Stimulated activated CD8-positive, alpha-beta memory T cell treated with anti-CD3 and anti-CD28 coated beads, Interleukin-15, amount 100 ng/mL, for 24 hours (primary cell): ENCODE measurements around the gene CACNA1B.
"Not testable (repeated sequence)": the region's sequence is repeated elsewhere in the genome, so short reads cannot be mapped to it uniquely, and the experiment has no call there.

Experiments used
- DNase-seq: peaks from one replicate; pipeline ENCODE4 v3.0.0-alpha.2; 2020; ENCODE audit warnings: low read depth

Gene CACNA1B

DNA sequence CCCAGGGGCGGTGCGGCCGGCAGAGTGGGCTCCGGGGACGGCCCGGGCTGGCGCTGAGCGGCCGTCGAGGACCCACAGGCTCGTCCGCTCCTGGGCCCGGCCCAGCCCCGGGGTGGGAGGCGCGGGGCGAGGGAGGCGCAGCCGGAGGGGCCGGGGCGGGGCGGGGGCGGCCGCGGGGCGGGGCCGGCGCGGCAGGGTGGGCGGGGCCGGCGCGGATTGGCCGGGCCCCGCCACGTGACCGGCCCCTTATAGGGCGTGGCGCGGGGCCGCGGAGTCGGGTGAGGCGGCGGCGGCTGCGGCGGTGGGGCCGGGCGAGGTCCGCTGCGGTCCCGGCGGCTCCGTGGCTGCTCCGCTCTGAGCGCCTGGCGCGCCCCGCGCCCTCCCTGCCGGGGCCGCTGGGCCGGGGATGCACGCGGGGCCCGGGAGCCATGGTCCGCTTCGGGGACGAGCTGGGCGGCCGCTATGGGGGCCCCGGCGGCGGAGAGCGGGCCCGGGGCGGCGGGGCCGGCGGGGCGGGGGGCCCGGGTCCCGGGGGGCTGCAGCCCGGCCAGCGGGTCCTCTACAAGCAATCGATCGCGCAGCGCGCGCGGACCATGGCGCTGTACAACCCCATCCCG lies at the start of gene CACNA1B:
Gene CACNA1B (plus strand): TSS at position 277 of the 617 bp plus-strand sequence. CDS start 152 bp downstream, at position 429.
- not testable (repeated sequence) for DNase-seq

DNA sequence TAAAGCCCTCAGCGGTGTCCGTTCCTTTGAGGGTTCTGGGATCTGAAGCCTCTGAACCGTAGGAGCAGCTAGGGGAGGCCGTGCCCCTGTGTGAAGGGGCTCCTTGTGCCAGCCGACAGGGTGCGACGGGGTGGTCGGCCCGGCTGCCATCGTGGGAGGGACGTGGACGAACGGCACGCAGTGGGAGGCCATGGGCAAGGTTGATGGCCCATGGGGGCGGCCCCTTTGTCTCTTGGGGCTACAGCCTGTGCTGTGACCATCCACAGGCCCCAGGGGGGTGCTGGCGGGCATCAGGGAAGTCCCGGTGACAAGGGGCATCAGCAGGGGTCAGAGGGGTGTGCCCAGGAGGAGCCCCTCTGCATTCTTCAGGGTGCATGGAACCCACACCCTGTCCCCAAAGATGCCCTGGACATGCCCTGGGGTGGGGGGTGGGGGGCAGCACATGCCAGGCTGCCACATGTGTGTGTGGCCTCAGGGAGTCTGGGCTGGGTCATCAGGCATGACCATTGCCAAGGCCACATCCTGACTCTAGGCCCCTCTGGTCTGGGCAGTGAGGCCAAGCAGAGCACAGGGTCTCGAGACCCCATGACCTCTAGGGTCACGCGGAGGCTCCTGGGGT lies 49.6 kb upstream of the CACNA1B start:
- DNase-seq, result no peak

DNA sequence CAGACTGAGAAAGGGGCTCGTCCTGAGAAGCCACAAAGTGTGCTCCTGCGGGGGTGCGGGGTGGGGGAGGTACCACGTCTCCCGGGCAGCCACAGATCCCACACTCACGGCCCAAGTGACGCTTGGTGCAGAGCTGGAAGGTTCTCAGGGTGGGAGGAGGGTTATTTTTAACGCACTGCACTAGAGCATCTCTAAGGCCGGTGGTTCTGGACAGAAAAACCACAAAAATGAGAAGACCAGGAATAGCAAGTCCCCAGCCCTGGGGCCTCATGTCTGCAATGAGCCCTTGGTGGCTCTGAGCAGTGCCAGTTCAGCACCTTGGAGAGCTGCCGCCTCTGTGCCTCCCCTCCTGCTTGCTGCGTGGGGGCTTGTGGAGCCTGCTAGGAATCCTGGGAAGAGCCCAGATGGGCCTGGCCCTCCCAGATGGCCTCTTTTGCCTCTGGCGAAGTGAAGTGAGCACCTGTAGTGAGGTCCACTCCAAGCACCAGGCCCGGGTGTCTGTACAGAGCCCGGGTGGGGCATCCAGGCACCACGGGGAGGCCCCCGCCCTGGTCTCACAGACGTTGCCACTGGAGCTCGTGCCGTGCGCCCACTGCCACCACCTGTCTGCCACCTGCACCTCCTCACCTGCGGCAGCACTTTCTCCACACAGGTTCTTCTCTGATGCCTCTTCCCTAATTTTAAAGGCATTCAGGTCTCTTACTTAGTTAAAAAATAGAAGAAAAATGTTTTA lies 48.9 kb upstream of the CACNA1B start:
- no peak for DNase-seq

DNA sequence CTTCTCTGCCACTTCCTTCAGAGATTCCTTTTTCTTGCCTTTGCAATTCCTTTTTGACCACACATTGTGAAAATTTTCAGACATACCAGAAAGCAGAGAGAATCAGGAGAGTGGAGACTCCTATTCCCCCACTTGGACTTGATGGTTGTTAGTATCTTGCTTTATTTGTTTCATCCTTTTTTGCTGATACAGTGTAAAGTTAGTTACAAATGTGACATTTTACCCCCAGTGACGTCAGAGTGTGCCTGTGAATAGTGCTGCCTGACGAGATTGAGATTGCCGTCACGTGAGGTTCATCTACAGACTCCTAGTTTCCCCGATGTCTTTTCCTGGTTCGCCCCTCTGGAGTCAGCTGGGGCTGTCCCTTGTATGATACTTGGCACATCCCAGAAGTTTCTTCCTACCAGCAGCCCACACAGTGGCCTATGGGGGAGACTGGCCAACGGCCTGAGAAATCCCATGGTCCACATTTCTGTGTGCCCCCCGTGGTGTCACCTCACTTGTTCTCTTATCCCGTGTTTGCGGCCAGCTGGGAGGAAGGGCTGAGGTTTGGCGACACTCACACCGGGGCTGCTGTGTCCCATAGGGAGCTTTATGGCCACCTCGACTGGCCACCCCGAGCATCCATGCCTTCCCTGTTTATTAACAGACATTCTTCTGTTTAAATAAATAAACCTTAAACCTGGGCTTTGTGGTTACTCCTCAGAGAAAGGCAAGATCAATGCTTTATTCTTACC lies 48.2 kb upstream of the CACNA1B start:
- no peak for DNase-seq

DNA sequence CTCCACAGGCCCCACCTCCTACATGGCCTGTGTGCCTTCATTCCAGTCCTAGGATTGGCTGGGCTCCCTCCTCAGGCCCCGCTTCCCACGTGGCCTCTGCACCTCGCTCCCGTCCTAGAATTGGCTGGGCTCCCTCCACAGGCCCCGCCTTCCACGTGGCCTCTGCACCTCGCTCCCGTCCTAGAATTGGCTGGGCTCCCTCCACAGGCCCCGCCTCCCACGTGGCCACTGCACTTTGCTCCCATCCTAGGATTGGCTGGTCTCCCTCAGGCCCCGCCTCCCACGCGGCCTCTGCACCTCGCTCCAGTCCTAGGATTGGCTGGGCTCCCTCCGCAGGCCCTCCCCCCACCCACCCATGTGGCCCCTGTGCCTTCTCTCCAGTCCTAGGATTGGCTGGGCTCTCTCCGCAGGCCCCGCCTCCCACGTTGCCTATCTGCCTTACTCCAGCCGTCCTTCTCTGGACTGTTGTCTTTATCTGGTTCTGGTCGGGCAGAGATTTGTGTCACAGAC lies 45.3 kb upstream of the CACNA1B start:
- DNase-seq, result no peak

DNA sequence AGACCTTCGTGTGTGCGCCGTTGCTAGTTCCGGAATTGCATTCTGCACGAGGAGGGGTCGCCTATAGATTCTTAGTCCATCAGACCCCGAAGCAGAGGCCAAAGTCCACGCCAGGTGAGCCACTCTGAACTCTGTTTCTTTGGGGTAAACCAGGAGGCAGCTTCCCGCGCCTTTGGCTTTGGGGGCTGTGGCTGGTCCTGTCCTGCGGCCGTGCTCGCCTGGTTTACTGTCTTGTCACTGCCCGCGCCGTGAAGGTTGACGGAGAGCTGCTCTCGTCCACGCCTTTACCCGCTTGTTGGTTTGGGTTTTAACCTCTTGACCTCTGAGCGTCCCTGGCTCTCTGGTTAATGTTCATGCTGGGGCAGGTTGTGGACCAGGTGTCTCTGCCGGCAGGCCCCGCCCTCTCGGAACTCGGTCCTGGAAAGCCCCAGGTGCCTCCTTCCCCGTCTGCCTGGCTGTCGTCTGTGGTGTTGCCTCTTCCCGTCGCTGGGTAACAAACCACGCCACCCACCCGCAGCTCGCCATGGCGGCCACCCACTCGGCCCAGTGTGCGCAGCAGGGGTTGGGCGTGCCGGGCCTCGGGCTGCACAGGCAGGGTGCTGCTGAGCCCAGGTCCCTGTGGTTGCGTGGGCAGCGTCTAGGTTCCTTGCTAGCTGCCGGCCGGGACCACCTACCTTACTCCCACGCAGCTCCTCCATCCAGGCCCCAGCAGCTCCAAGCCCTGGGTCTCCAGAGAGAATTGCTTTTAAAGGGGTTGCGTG lies 44.6 kb upstream of the CACNA1B start:
- DNase-seq, result no peak

DNA sequence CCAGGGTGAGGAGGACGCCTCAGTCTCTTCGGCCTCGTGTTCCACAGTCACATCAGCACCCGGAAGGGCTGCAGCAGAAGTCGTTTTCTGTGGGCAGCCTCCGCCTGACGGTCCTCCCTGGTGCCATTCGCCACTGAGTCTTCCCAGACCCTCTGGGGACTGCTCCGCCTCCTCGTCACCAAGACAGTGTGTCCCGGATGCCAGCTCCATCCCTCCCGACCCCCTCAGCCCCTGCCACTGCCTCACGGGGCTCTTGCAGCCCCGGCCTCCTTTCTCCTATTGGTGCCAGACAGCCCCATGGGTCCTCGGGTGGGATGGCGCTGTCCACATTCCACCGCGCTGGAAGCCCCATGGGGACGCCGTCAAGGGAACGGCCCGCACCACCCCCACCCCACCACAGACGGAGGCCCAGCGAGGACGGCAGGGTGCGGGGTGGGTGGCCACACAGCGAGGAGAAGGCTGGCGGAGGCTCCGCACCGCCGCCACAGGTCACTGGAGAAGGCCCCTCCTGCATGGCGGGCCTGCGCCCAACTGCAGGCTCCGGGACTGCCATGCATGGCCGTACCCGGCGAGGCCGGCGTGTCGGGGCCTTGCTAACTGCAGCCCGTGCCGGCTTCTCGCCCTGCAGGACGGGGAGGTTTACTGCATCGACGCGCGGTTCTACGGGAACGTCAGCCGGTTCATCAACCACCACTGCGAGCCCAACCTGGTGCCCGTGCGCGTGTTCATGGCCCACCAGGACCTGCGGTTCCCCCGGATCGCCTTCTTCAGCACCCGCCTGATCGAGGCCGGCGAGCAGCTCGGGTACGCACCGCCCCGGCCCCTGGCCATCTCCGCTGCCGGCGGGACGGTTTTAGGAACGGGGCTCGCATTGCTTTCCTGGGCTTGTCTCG lies 43.6 kb upstream of the CACNA1B start:
- DNase-seq, result no peak

DNA sequence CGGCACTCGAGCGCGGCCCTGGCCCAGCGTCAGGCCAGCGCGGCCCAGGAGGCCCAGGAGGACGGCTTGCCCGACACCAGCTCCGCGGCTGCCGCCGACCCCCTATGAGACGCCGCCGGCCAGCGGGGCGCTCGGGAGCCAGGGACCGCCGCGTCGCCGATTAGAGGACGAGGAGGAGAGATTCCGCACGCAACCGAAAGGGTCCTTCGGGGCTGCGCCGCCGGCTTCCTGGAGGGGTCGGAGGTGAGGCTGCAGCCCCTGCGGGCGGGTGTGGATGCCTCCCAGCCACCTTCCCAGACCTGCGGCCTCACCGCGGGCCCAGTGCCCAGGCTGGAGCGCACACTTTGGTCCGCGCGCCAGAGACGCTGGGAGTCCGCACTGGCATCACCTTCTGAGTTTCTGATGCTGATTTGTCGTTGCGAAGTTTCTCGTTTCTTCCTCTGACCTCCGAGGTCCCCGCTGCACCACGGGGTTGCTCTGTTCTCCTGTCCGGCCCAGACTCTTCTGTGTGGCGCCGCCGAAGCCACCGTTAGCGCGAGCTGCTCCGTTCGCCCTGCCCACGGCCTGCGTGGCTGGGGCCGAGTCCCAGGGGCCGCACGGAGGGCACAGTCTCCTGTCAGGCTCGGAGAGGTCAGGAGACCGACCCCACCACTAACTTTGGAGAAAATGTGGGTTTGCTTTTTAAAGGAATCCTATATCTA lies 42.6 kb upstream of the CACNA1B start:
- no peak for DNase-seq

DNA sequence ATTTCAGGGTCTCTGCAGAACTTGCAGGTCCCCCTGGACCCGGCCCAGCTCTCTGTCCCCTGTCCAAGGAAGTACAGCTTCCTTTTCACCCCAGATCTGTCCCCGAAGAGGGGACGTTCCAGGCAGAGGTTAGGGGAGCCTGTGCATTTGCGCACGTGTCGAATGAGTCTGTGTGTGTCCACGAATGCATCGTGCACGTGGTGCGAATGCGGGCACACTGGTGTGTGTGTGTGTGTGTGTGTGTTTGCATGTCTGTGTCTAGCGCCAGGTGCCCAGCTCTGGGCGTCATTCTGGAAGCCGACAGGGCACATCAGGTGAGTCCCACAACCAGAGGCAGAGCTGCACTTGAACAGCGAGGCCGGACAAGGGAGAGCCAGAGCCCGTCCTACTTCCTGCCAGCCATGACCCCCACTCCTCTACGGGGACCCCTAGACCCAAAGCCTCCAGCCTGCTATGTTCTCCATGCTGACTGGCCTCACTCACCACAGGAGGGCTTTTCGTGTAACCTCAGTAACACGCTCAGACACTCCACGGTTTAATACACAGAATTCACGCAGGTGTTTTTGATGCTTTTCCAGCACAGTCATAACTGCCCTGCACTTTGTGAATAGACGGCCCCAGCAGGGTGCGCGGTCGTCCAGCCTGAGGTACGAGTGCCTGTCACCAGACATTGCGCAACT lies 41.3 kb upstream of the CACNA1B start:
- no peak for DNase-seq

DNA sequence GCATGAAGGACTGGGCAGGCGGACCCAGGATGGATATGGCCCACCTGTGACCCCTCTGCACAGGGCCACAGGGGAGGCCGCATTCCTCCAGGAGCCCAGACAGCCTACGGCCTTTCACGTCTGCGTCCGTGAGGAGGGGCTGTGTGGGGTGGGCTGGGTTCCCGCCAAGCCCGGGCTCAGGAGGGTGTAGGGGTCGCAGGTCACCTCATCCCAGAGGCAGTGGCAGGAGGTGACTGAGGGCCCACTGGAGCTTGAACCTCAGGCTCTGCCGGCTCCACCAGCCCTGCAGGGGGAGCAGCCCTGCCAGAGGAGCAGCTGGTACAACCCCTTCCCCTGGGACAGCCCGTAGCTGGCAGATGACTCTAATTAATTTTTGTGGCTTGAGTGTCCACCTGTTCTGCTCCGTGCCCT lies 40.7 kb upstream of the CACNA1B start:
- DNase-seq, result no peak

DNA sequence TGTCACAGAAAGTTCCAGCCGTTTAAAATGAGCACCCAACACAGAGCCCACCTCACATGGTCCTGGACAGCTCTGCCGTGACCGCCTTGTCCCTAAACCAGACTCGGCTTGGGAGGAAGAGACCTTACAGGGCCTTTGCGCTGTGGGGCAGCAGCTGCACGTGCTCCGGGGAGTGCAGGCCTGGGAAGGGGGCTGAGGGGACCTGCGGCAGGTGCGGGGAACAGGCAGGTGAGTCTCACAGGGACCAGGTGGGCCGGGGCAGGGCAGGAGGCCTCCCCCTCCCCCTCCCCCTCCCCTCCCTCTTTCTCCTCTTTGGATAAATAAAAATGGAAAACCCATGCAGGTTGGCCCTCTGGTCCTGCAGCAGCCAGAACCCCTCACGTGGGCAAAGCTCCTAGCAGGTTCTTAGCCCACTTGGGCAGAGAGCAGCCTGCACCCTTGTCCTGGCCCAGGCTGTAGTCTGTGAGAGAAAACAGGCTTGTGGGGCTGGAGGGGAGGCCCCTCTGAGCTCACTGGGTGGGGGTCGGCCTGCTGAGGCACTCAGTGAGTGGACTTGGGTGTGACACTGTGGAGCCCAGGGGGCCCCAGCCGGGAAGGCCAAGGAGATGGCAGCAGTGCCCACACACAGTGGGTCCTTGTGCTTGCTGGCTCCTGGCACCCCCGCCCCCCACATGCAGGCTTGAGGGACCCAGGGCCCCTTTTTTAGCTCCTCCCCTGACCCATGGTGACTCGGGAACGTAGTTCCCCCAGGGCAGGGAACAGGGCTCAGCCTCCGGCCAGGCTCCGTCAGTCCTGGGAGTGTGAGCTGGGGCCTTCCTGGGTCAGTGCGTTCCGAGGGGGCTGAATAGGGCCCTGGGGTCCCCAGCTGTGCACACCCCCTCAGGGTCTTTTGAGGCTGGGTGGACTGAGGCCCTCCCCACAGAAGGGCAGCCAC lies 40.0 kb upstream of the CACNA1B start:
- no peak for DNase-seq

DNA sequence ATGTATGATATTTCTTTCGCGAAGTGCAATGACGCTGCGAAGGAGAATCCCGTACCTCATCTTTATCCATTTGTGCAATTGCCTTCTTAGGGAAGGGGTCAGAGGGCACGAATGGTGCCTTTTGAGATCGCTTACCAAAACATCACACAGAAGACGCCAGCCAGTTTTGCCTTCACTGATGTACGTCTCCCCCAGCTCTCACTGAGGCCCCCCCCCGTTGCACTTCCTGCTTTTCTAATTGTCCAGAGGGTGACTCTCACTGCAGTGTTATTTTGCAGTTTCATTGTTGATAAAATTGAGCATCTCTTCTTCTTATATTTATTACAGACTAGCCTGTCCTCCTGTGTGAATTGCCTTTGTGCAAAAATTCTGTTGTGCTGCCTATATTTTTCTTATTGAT lies 39.0 kb upstream of the CACNA1B start:
- DNase-seq, result no peak

DNA sequence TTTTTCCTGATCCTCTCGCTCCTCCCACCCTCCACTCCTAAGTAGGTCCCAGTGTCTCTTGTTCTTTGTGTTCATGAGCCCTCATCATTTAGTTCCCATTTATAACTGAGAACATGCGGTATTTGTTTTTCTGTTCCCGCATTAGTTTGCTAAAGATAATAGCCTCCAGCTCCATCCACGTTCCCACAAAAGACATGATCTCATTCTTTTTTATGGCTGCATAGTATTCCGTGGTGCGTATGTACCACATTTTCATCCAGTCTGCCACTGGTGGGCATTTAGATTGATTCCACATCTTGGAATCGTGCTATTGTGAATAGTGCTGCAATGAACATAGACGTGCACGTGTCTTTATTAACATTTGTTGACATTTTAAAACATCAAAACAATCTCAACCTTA lies 34.2 kb upstream of the CACNA1B start:
- no peak for DNase-seq

DNA sequence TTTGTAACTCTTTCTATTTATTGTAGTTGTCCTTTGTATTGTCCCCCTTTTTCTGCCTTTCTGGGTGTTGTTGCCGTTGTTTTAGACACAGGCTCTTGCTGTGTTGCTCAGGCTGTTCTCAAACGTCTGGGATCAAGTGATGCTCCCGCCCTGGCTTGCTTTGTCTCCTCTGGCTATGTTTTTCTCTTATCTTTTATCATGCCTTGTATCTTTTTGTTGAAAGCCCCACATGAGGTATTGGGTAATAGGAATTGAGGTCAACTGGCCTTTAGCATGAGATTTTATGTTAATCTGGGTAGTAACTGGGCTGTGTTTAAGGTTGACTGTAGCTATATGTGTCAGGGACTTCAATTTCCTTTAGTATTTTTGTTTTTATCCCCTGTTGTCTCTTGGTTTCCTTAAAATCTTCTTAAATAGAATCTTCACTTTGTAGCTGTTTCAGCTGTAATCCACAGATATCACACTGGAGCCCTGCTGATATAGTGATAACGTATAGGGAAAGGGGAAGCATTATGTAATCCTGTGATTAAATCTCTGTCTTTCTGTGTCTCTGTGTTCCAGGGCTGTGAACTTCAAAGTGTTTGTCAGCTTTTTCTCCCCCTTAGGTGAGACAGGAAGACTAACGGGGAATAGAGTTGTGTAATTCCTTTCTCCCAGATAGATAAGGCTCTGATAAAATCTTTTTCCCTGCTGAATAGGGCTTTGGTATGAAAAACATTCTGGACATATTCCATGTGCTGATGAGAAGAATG lies 25.9 kb upstream of the CACNA1B start:
- DNase-seq, result no peak

DNA sequence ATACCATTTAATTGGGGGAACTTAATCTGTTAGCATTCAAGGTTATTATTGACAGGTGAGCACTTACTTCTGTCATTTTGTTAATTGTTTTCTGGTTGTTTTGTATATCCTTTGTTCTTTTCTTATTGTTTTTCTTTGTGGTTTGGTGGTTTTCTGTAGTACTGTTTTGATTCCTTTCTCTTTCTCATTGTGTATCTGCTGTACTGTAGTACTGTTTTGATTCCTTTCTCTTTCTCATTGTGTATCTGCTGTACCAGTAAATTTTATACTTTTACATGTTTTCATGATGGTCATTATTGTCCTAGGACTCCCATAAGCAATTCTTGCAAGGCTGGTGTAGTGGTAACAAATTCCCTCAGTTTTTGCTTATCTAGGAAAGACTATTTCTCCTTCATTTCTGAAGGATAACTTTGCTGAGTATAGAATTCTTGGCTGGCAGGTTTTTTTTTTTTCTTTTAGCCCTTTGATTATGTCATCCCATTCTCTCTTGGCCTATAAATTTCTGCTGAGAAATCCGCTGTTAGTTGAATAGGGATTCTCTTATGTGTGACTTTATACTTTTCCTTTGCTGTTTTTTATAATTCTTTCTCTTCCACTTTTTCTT lies 24.1 kb upstream of the CACNA1B start:
- no peak for DNase-seq

DNA sequence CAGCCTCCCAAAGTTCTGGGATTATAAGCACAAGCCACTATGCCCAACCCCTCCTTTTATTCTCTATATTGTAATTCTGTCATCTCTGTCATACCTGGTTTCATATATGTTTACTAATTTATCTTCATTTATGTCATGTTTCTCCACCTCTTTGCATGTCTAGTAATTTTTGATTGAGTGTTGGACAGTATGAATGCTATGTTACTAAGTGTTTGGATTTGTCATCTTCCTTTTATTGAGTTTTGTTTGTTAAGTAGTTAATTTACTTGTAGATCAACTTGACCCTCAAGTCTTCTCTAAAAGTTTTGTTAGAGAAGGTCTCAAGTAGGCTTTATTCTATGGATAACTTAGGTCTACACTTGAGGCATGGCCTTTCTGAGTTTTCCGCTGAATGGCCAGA lies 17.2 kb upstream of the CACNA1B start:
- DNase-seq, result no peak

DNA sequence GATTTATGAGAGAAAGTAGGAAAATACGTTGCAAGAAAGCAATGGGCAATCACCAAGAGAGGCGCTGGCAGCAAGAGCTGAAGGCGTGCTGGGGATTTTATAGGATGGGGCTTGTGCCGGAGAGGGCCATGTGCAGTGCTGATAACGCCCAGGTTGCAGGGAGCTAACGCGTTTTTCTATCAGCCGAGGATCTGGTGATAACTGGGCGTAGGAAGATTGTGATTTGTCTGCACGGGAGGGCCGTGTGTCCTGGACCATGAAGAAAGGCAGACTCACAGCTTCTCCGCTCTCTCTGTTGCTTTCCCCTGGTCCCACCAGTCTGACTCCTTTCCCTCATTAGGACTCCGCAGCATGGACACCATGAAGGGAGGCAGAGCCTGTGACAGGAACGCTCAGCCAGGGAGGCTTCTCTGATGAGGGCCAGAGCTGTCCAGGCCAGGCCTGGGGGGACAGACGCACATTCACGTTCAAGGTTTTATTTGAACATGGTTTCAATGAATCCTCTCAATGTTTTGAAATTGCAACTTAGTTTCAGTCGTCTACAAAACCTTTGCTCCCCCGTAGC lies 11.9 kb upstream of the CACNA1B start:
- no peak for DNase-seq
